Measurements from ENCODE around the gene INO80C.

Gene INO80C

GRCh38 chr18:35473562-35473961 is 24.2 kb downstream of the INO80C start:
- H3K9me3 ChIP-seq (ENCODE audit: severe bottlenecking), result no peaks in the 10 kb centered on the region
- H3K27ac ChIP-seq, result no peak overlapping the region
- TF ChIP-seq CTCF (IDR thresholded peaks at IDR 0.05; ENCODE audit: low read depth, low read length), result no peak
- DNase-seq, result no peak
- no peak overlapping the region for H3K4me3 ChIP-seq (ENCODE audit: low read depth, low read length)
- no peaks in the 10 kb centered on the region for H3K27me3 ChIP-seq (ENCODE audit: insufficient read depth, low read depth, severe bottlenecking)
- H3K36me3 ChIP-seq, result no peaks in the 10 kb centered on the region

GRCh38 chr18:35470435-35470834 is 27.3 kb downstream of the INO80C start:
- Histone ChIP-seq H3K9me3 (ENCODE audit: severe bottlenecking) (no peaks in the 10 kb centered on the region), H3K4me3 (ENCODE audit: low read depth, low read length) (no peak overlapping the region), H3K36me3 (no peaks in the 10 kb centered on the region), H3K27ac (no peak overlapping the region), H3K27me3 (ENCODE audit: insufficient read depth, low read depth, severe bottlenecking) (no peaks in the 10 kb centered on the region)
- peak; percentile 47 for DNase-seq
- TF ChIP-seq CTCF (IDR thresholded peaks at IDR 0.05; ENCODE audit: low read depth, low read length), result no peak

- Histone ChIP-seq H3K4me3 (ENCODE audit: low read depth, low read length) (no peak overlapping the region), H3K36me3 (no peaks in the 10 kb centered on the region), H3K27me3 (ENCODE audit: insufficient read depth, low read depth, severe bottlenecking) (no peaks in the 10 kb centered on the region), H3K27ac (no peak overlapping the region), H3K9me3 (ENCODE audit: severe bottlenecking) (no peaks in the 10 kb centered on the region)
- no peak for DNase-seq
- TF ChIP-seq CTCF (IDR thresholded peaks at IDR 0.05; ENCODE audit: low read depth, low read length), result no peak
Measured at GRCh38 chr18:35469725-35470124, 28.0 kb downstream of the INO80C start.

GRCh38 chr18:35468711-35469110 is 29.0 kb downstream of the INO80C start:
- Histone ChIP-seq H3K27me3 (ENCODE audit: insufficient read depth, low read depth, severe bottlenecking) (no peaks in the 10 kb centered on the region), H3K27ac (no peak overlapping the region), H3K36me3 (no peaks in the 10 kb centered on the region), H3K4me3 (ENCODE audit: low read depth, low read length) (no peak overlapping the region), H3K9me3 (ENCODE audit: severe bottlenecking) (no peaks in the 10 kb centered on the region)
- no peak for DNase-seq
- no peak for TF ChIP-seq CTCF (IDR thresholded peaks at IDR 0.05; ENCODE audit: low read depth, low read length)

- no peak for DNase-seq
- Histone ChIP-seq H3K27me3 (ENCODE audit: insufficient read depth, low read depth, severe bottlenecking) (no peaks in the 10 kb centered on the region), H3K9me3 (ENCODE audit: severe bottlenecking) (no peaks in the 10 kb centered on the region), H3K27ac (no peak overlapping the region), H3K36me3 (no peaks in the 10 kb centered on the region), H3K4me3 (ENCODE audit: low read depth, low read length) (no peak overlapping the region)
- no peak for TF ChIP-seq CTCF (IDR thresholded peaks at IDR 0.05; ENCODE audit: low read depth, low read length)
Measured at GRCh38 chr18:35467624-35468016, 30.1 kb downstream of the INO80C start.

GRCh38 chr18:35466815-35467623 is 30.7 kb downstream of the INO80C start:
- DNase-seq, result no peak
- Histone ChIP-seq H3K36me3 (no peaks in the 10 kb centered on the region), H3K9me3 (ENCODE audit: severe bottlenecking) (no peaks in the 10 kb centered on the region), H3K27ac (no peak overlapping the region), H3K27me3 (ENCODE audit: insufficient read depth, low read depth, severe bottlenecking) (no peaks in the 10 kb centered on the region), H3K4me3 (ENCODE audit: low read depth, low read length) (no peak overlapping the region)
- TF ChIP-seq CTCF (IDR thresholded peaks at IDR 0.05; ENCODE audit: low read depth, low read length), result no peak
